DMS153 treated with DMSO at 0.1 percent for 48 hours (cell line): Measurements from ENCODE around the gene PSMG4.
"Not testable (repeated sequence)": the region's sequence is repeated elsewhere in the genome, so short reads cannot be mapped to it uniquely, and the experiment has no call there.

Experiments used
- DNase-seq: peaks from one replicate; lab custom pipeline; 2025; ENCODE audit not compliant: unreplicated experiment; lab: John Stamatoyannopoulos, UW

PSMG4 gene

DNA sequence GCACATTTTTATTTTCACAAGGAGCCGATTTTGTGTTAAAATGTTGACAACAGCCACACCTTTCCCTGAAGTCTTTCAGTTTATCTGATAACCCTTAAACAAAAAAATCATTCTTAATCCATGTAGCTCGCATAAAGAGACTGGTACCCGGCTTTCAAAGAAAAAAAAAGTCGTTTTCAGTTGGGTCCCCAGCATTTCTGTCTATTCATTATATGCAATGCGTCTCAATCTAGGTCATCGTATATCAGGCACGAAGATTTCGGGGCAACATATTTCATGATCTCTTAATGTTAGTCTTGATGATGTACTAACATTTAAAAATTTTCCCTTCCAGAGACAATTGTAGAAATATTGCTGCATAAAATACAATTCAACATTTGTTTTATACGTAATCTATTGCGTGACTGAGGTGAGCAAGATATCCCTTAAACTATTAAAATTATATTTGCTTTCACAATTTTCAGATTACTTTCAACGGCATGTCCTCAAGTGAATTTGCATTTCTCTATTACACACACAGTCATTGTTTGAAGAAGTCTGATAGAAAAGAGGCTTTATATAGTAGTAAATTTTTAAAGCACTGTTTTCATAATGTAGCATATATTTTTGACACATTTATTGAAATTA is 28.4 kb upstream of the PSMG4 start:
- no peak for DNase-seq

DNA sequence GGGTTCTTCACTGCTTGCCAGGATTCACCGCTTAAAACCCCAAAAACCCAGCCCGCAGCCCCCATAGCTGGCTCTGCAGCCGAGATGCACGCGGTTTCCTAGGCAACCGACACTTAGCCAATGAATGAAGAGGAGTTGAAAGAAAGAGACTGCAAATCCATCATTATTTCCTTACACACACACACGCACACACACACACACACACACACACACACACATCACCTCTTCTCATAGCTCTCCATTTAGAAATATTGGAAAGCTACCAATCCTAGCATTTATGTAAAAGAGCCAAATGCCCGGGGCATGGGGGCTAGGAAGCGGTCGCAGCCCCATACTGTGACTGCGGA is 27.9 kb upstream of the PSMG4 start:
- DNase-seq, result peak; percentile 49

DNA sequence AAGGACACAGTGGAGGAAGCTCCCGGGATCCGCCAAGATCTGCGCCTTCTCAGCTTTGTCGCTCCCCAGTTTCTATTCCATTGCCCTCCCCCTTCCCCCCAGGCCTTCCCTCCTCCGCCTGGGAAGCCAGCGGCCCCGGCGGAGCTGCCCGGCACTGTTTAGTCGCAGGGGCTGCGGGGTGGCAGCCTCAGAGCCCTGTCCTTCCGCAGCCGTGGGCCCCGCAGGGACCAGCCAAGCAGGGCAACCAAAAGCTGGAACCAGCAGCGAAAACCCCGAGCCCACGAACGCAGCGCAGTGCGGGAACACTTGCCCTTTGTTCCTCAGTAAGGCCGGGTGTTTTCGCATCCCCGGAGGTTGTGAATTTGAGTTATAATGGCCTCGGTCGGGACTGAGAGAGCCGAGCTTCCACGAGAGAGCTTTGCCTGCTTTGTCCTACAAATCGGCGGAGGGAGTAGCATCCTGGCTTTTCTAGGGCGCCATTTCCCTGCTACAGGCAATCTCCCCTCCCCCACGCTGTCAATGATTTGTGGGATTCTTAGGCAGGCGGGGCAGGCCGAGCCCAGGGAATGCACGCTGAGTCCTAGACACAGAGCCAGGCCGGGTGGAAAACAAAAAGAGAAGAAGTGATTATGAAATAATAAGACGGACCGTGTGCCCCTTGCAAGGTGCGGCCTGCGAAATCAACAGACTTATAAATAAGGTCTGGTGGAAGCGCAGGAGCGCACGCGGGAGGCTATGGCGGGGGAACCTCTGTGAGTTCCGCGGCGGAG is 27.3 kb upstream of the PSMG4 start:
- peak; percentile 55 for DNase-seq

DNA sequence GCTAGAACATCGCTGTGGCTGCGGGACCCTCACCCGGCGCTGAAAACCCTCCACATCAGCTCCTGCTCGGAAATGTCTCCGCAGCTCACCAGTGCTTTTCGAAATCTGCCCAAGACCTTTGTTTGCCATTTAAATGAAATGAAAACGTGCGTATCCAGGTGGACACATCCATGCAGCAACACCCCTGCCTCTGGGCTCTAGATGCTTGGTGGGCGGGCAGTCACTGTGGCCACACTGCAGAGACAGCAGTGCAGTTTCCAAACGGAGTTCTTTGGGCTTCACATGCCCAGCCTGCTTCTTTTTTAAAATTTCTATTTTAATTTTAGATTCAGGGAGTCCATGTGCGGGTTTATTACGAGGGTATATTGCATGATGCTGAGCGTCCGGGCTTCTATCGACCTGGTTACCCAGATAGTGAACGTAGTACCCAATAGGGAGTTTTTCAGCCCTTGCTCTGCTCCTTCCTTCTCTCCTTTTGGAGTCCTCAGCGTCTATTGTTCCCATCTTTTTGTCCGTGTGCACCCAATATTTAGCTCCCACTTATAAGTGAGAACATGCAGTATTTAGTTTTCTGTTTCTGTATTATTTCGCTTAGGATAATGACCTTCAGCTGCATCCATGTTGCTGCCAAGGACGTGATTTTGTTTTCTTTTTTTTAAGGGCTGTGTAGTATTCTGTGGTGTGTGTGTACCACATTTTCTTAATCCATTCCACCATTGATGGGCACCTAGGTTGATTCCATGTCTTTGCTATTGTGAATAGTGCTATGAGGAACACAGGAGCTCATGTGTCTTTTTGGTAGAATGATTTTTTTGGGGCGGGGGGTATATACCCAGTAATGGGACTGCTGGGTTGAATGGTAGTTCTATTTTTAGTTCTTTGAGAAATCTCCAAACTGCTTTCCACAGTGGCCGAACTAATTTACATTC is 26.5 kb upstream of the PSMG4 start:
- DNase-seq, result no peak

DNA sequence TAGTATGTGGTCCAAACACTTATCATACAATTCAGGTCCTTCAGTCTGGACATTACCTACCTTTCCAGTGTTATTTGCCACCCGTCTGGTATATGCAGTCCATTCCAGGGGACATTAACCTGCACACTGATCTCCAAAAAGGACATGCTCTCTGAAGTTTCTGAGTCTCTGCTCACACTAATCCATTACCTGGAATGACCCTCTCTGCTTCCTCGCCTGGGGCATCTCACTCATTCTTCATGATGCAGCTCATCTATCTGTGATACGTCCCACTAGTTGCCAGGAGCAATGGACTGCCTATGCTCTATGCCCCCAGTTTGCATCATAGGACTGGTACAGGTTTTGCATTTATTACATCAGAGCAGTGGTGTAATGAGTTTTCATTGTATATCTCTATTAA is 25.4 kb upstream of the PSMG4 start:
- DNase-seq, result no peak

DNA sequence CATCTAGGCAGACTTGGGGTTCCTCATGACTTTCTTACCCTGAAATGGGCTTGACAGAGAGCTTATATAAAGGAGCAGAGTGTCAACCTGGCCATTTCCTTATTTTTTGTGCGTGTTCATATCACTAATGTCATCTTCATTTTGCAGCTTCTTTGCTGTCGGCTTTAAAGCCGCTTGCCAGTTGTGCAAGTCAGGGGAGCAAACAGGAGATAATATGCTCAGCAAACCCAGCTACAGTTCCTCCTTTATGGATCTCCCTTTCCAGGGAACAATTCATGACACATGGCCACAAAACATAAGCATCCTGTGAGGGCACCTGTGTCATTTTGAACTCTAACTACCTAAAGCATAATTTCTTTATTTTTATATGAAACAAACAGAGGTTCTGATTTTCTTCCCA is 24.8 kb upstream of the PSMG4 start:
- DNase-seq, result no peak

DNA sequence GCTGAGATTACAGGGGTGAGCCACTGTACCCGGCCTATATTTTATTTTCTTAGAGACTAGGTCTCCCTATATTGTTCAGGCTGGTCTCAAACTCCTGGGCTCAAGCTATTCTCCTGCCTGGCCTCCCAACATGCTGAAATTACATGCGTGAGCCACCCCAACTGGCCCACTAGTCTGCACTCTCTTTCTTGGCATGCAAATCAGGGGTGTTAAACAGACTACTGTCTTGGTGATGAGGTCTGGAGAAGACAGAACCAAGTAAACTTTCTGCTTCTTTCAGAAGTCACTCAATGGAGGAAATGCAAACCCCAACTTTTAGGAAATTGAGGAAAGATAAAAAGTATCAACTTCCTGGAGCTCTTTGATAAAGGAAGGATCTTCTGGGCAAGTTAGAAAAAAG is 23.3 kb upstream of the PSMG4 start:
- DNase-seq, result no peak

DNA sequence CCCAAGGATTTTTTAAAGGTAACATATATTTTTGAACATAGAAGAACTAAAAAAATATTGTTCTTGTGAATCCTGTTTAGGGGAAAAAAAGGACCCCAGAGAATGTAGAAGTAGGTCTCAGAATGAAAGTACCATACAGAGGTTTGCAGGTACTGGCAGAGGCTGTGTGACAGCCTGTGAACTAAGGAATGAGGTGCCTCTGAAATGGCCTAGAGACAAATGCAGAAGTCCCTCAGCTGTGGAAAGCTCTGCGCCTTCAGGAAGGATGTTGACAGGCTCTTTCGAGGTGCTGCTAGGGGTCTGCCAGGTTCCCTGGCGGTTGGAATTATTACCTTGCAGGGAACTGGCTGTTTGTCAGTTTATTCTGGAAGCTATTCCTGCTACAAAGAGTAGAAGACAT is 22.7 kb upstream of the PSMG4 start:
- DNase-seq, result no peak

DNA sequence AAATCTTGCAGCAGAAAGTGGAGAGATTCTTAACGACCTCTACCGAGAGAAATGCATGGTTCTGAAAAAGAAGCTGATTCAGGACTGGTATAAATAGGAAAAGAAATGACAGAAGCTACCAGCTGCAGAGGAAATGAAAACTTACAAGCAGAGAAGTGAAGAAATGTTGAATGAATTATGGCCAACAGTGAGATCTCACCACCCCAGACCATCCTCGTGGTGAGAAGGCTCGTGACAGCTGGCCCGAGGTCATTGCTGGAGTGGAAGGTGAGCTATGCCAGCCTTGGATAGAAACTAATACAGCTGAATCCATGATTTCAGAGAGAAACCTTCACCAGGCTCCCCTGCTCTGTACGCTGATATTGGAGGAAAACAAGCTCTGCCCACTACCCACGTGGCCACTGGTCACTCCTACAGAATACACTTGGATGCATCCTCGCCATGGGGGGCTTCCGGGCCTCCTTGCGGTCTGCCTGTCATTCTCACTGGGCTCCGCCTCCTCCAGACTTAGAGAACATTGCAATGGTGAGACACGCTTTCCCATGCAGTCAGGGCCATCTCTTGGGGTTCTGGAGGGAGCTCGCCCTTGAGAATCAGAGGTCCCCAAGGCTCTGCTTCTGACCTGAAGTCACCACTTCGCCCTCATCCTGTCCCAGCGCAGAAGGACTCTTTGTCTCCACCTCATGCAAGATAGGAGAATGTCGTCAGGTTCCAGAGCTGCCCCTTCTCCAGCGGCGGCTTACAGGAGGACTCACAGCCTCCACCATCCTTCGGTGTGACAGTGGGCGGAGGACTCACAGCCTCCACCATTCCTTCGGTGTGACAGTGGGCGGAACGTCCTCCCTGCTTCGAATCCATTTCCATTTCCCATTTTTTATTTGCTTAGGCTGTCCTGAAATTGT is 20.7 kb upstream of the PSMG4 start:
- no peak for DNase-seq

DNA sequence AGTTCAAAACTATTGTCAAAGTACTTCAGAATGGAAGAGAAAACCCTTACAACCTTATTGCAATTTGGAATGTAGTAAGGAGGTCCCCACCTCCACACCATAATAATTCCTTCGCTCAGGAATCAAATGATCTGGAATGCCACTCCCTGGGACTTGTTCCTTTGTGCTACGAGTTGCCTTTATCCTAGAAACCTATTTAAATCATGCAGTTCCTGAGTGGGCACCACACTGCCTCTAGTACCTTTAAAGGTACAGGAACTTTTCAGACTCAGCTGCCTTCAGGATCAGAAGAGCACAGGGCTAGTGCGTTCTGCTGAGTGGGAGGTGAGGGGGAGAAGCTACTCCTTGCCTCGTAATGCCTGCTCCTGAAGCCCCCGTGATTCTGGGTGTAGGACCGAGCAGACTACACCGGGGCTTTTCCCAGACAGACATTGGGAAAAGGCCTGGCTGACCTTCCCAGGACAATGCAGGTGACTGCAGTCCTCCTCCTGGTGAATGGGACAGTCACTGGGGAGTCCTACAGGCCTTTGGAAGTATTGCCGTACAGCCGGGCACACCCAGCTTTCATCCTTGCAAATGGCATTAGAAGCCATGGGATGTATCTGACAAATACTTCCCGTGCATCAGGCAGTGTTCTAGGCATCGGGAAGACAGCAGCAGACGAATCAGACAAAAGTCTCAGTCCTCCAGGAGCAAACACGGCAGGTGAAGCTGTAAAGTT is 19.5 kb upstream of the PSMG4 start:
- DNase-seq, result no peak

DNA sequence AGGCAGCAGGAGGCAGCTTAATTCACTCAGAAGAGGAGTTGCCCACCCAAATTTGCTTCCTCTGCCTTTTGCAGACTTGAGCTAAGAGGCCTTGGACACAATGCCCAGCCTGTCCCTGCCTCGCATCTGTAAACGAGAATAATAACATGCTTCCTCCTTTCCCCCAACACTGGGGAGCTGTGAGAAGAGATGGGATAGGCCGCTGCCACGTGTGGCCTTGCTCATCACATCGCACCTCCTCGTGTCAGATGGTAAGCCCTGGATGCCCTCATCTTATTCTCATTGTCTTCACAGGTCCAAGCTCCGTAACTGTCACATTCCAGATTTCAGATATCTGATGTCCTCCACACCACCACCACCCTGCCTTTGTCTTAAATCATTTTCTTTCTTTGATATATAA is 18.2 kb upstream of the PSMG4 start:
- no peak for DNase-seq

DNA sequence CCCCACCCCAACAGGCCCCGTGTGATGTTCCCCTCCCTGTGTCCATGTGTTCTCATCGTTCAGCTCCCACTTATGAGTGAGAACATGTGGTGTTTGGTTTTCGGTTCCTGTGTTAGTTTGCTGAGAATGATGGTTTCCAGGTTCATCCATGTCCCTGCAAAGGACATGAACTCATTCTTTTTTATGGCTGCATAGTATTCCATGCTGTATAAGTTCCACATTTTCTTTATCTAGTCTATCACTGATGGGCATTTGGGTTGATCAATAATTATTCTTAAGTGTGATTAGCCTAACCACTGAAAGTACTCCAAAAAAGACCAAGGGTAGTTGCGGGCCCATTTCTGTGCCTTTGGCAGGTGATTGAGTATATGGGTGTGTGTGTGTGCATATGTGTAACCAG is 17.0 kb upstream of the PSMG4 start:
- DNase-seq, result not testable (repeated sequence)

DNA sequence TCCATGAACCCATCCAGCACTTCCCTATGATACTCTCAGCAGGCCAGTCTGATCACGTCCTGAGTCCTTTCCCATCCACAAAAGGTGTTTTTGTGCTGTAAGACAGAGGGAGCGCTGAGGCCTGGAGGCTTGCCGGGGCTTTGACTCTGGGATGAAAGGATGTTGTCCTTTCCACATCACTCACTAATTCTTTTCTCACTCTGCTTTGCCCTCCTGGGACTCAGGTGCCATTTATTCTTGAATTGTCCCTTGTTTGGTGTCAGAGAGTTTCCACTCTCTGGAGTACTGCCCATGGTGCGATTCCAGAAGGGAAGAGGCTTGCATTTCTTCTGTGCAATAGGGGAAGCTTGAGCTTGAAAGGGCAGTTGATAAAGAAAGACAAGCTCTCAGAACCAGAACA is 16.0 kb upstream of the PSMG4 start:
- no peak for DNase-seq

DNA sequence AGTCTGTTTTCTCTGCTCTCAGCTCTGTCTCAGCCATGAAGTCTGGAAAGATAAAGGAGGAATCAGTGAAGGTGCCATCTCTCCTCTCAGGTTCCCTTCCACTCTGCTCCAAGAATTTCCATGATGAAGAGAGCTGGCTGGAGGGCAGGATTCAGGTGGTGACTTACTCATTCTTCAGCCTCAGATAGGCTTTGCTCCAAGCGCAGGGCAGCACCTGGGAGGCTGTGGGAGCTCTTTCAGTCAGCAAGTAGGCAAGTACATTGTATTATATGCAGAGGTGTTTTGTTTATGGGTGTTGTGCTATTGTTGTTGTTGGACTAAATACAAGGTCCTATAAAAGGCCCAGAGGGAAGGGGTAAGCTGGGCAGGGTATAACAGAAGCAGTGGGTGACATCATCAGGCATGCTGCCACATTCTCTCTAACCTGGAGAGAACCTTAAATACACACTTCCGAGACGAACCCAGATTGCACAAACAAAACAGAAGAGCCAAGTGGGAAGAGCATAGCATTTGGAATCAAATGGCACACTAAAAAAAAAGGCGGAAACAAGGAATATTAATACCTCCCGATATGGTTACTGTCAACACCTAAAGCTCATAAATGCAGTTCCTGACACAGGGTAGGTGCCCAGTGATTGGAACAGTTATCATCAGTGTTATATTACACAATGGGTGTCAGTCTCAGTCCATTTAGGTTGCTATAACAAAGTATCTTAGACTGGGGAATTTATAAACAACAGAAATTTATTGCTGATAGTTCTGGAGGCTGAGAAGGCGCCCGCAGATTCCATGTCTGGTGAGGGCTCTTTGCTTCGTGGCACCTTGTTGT is 14.5 kb upstream of the PSMG4 start:
- DNase-seq, result no peak

DNA sequence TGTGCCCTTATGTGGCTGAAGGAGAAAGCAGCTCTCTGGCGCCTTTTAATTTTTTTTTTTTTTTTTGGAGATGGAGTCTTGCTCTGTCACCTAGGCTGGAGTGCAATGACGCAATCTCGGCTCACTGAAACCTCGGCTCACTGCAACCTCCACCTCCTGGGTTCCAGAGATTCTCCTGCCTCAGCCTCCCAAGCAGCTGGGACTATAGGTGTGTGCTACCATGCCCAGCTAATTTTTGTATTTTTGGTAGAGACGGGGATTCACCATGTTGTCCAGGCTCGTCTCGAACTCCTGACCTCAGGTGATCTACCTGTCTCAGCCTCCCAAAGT is 13.9 kb upstream of the PSMG4 start:
- not testable (repeated sequence) for DNase-seq

DNA sequence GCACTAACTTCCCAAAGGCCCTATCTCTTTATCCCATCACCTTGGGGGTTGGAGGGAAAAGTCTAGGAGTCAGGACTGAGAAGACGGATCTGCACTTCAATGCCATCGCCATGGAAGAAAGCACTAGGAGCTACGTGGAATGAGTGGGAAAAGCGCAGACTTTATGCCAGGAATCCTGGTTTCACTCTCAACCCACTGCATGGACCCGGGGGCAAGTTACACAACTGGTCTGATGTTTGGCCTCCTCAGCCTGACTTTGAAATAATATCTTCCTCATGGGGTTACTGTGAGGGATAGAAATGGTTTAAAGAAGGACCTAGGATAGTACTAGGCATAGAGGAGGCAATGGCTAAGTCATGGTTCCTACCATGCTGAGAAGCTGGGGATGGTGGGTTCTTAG is 13.5 kb upstream of the PSMG4 start:
- no peak for DNase-seq

DNA sequence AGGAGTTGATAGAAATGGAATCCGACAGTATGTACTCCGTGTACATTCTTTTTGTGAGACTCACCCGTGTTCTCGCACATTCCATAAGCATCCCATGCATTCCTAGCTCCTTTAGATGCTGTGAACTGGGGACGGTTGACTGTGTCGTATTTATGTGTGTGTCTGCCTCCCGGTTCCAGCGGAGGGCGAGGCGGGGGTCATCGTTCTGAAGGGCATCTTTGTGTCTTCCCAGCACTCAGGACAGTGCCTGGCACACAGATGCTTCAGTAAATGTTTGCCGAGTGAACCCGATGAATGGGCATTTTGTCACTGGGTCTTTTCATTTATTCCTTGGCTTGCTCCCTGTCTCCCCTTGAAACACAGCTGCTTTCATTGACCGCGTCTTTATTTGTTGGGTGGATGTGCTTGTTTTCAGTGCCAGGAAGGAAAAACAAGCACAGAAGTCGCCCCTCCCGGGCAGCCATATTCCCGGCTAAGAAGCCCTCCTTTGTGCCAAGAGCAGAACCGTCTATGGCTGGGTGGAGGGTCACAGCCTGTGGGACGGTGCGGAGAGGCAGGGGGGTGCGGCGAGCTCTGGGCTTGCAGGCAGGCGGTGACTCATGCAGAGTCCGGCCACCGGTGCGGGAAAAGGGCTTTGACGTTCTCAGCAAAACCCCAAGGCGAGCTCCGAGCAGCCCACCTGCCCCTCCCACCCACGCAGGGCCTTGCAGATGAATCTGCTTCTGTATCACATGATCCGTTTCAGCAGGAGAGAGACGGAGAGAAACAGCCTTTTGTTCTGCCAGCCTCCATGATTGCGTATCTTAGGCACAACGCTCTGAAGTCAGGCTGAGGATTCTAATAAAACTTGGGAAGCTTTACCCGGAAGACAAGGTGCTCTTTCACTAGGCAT is 11.2 kb upstream of the PSMG4 start:
- DNase-seq, result no peak

DNA sequence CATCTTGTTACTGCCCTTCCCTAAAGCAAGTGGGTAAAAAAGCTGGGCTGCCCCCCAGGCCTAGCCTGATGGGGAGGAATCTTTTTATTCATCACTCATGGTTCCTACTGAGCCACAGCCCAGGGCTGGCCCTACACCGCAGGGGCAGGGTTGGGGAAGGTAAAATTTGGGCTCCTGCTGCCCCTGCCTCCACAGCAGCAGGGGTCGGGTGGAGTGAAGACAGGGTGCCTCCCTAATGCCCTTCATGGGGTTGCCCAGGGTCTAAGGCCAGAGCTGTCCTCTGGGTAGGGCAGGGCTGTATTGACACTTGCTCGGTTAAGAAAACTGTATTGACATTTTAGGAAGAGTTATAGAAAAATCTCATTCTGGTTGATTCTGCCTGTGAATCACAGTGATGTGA is 8.9 kb upstream of the PSMG4 start:
- DNase-seq, result no peak

DNA sequence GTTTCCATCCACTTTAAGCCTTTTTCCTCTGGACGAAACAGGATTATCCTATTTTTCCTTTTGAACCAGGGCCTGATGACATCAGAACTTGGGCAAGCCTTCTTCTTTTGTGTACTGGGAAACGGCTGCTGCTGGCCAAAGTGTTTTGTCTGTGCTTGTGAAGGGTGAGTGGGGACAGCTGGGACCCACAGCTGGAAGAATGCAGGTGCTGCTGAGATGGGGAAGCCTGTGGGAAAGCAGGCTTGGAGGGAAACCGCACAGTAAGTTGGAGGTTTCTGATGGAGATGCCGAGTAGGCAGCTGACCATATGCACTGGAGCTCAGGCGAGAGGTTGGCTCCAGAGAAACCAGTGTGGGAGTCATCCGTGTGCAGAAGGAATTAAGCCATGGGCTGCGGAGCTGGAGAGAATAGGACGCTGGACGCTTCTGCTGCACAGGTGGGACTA is 8.5 kb upstream of the PSMG4 start:
- DNase-seq, result no peak
